B cell (primary cell): Measurements from ENCODE around the gene ISL2. TPM values are rescaled to one million over a fixed set of nuclear protein-coding genes. Genes with fewer than 3 reads are reported as not detected.

Source experiments
- ATAC-seq: fragments of 200-7000 bp; cut with Tn5 transposase; one replicate; pipeline ENCODE4 v1.10.0; 2021; ENCODE audit warnings: low read depth, mild to moderate bottlenecking, moderate number of reproducible peaks, moderate library complexity
- CTCF ChIA-PET: fragments of 350-600 bp; sonication (Branson Sonifier 250); formaldehyde crosslinking; loops from one replicate; lab custom pipeline; 2021; ENCODE audit warnings: antibody characterized with exemption, inconsistent platforms; lab: Charles Lee
- POLR2A ChIA-PET: fragments of 350-600 bp; sonication (Branson Sonifier 250); formaldehyde crosslinking; loops from one replicate; lab custom pipeline; 2021; ENCODE audit warnings: antibody characterized with exemption; lab: Charles Lee
- DNase-seq: peaks from one replicate; pipeline ENCODE4 v3.0.0; 2013
- H2AFZ ChIP-seq: 2 replicates; pipeline ENCODE4 v1.6.1; 2012; ENCODE audit warnings: mild to moderate bottlenecking, low read depth, low read length; ENCODE audit not compliant: insufficient read depth, poor library complexity, severe bottlenecking
- H3K27ac ChIP-seq, 2 donors: 1 replicate in 1 of 2; 2 replicates in 1 of 2; pipeline ENCODE4 v1.5.1; 2012 to 2013; ENCODE audit warnings: low read length in 2 of 2, mild to moderate bottlenecking in 2 of 2, moderate library complexity in 1 of 2
- H3K27me3 ChIP-seq, 4 experiments: fragments of 200-600 bp in 1 of 4; sonication (generic) in 1 of 4; replicated peaks in 1 of 4; 1 replicate in 2 of 4; 2 replicates in 2 of 4; pipeline versions ENCODE4 v1.6.1 to v1.7.0; 2013 to 2016; ENCODE audit warnings: low read length in 3 of 4, mild to moderate bottlenecking in 2 of 4, mixed read lengths in 1 of 4, moderate library complexity in 1 of 4; ENCODE audit not compliant: insufficient read depth in 4 of 4, control insufficient read depth in 3 of 4; ENCODE audit errors: control extremely low read depth in 1 of 4
- H3K36me3 ChIP-seq, 2 experiments: replicated peaks in 1 of 2; 1 replicate in 1 of 2; 2 replicates in 1 of 2; pipeline versions ENCODE4 v1.6.1 to v1.7.1; 2013; ENCODE audit warnings: low read length in 1 of 2; ENCODE audit not compliant: insufficient read depth in 2 of 2, control insufficient read depth in 1 of 2; ENCODE audit errors: control extremely low read depth in 1 of 2, extremely low read depth in 1 of 2
- H3K4me1 ChIP-seq, 2 donors: fragments of 200-600 bp in 1 of 2; sonication (generic) in 1 of 2; 1 replicate in 1 of 2; 2 replicates in 1 of 2; pipeline versions ENCODE4 v1.5.1 to v1.6.1; 2013 to 2017; ENCODE audit warnings: low read length in 2 of 2; ENCODE audit not compliant: control insufficient read depth in 2 of 2, insufficient read depth in 2 of 2
- H3K4me2 ChIP-seq: replicated peaks from 2 replicates; pipeline ENCODE3; 2012; ENCODE audit warnings: mild to moderate bottlenecking, low read depth, low read length; ENCODE audit not compliant: poor library complexity, severe bottlenecking
- H3K4me3 ChIP-seq, 5 experiments: fragments of 200-600 bp in 1 of 5; sonication (generic) in 1 of 5; 1 replicate in 3 of 5; 2 replicates in 2 of 5; pipeline versions ENCODE4 v1.5.1 to v1.7.0; 2011 to 2016; ENCODE audit warnings: low read length in 4 of 5, mild to moderate bottlenecking in 4 of 5, low read depth in 2 of 5, control low read depth in 1 of 5, moderate library complexity in 1 of 5; ENCODE audit not compliant: insufficient read depth in 1 of 5; ENCODE audit errors: control extremely low read depth in 1 of 5, extremely low read depth in 1 of 5
- H3K79me2 ChIP-seq: fragments of 200-600 bp; sonication (generic); one replicate; pipeline ENCODE4 v1.6.0; 2016; ENCODE audit warnings: low read length; ENCODE audit not compliant: control insufficient read depth, insufficient read depth
- H3K9ac ChIP-seq: fragments of 200-600 bp; sonication (generic); 2 replicates; pipeline ENCODE4 v1.6.1; 2017; ENCODE audit warnings: mild to moderate bottlenecking, low read length, moderate library complexity
- H3K9me3 ChIP-seq, 3 donors: one replicate each; pipeline versions ENCODE4 v1.6.1 to v1.7.1; 2013; ENCODE audit warnings: low read length in 2 of 3; ENCODE audit not compliant: control insufficient read depth in 2 of 3, insufficient read depth in 1 of 3; ENCODE audit errors: control extremely low read depth in 1 of 3
- H4K20me1 ChIP-seq: 2 replicates; pipeline ENCODE4 v1.6.0; 2012; ENCODE audit warnings: mild to moderate bottlenecking, low read length; ENCODE audit not compliant: insufficient read depth, control insufficient read depth, poor library complexity, severe bottlenecking
- H3K27ac Mint-ChIP-seq: one replicate; pipeline ENCODE4 v1.8.0; 2021; ENCODE audit warnings: mixed read lengths
- H3K27me3 Mint-ChIP-seq: one replicate; pipeline ENCODE4 v1.8.0; 2021; ENCODE audit warnings: mixed read lengths
- H3K4me1 Mint-ChIP-seq: one replicate; pipeline ENCODE4 v1.8.0; 2021; ENCODE audit warnings: mixed read lengths
- H3K4me3 Mint-ChIP-seq: one replicate; pipeline ENCODE4 v1.8.0; 2021; ENCODE audit warnings: mixed read lengths
- H3K9me3 Mint-ChIP-seq: one replicate; pipeline ENCODE4 v1.8.0; 2022; ENCODE audit warnings: mixed read lengths; ENCODE audit not compliant: insufficient read depth
- EZH2 ChIP-seq: IDR thresholded peaks from 2 replicates; pipeline ENCODE4 v1.6.1; 2012; ENCODE audit warnings: borderline replicate concordance, low read depth, mild to moderate bottlenecking, moderate library complexity, low read length; ENCODE audit not compliant: insufficient read depth, poor library complexity, severe bottlenecking
- WGBS: methylation state at CpG from one replicate; pipeline ENCODE4 v1.1.5; 2013; ENCODE audit warnings: missing lambda C conversion rate; ENCODE audit not compliant: insufficient coverage; 5-methylcytosine and 5-hydroxymethylcytosine counted together
- intact Hi-C: fragments of 100-400 bp; cut with micrococcal nuclease; formaldehyde crosslinking; loops from one replicate; pipeline ENCODE4 v1.10.0; 2022
- polyA plus RNA-seq: library from polyadenylated mRNA; depleted of rRNA; stranded (reverse); fragments of >200 nt; gene quantifications from 2 replicates; pipeline ENCODE4 v1.2.3, GENCODE V29; 2012
- total RNA-seq, 2 donors: library from RNA; stranded (reverse); fragments of 120-200 nt in 1 of 2; gene quantifications; 1 replicate in 1 of 2; 2 replicates in 1 of 2; pipeline versions ENCODE4 v1.2.3 to v1.2.4, GENCODE V29; 2013 to 2022
- TF ChIP-seq, protein P1 (sequence below): fragments of 200-600 bp; IDR thresholded peaks from one replicate; pipeline ENCODE4 v1.8.0; 2022; ENCODE audit warnings: antibody characterized with exemption, mild to moderate bottlenecking

Gene ISL2
- total and polyA plus RNA-seq, 2 donors (not counting 1 experiment from before 2014, with no cell fraction given), result 0.59 to 1.8 TPM

DNA sequence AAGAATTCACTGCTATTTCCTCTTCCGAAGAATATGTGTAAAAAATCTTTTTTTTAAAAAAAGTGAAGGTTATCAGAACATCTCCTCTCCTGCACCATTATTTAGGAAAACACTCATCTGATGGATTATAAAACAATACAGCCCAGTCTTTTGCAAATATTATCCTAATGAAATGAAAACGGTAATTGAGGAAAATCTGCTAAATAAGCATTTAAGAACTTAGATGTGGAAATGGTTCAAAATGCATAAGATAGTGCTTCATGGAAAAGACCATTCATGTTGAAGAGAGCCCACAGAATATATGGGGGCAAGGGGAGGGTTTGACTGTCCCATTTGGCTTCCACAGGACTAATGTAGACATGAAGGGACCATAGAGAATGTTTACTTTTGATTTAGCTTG is 47.8 kb downstream of the ISL2 start:
- H3K9me3 ChIP-seq, result no peaks in the 10 kb centered on the region
- H4K20me1 ChIP-seq, result no peaks in the 10 kb centered on the region
- Mint-ChIP-seq H3K4me1 (no peaks in the 10 kb centered on the region), H3K4me3 (no peak overlapping the region), H3K27me3 (no peaks in the 10 kb centered on the region), H3K27ac (no peak overlapping the region), H3K9me3 (no peaks in the 10 kb centered on the region)
- H3K79me2 ChIP-seq, result no peaks in the 10 kb centered on the region
- H3K27ac ChIP-seq, result no peak overlapping the region
- CTCF ChIA-PET, result no interaction called here
- H3K4me1 ChIP-seq, result no peaks in the 10 kb centered on the region
- no peak overlapping the region for H3K4me2 ChIP-seq
- H3K4me3 ChIP-seq, result no peak overlapping the region
- DNase-seq, result no peak
- ATAC-seq, result no peak
- intact Hi-C loops, result no loop called here
- POLR2A ChIA-PET, result no interaction called here
- no peaks in the 10 kb centered on the region for H3K36me3 ChIP-seq
- WGBS, result no CpG with 5 or more reads among the region's 2 CpGs
- H2AFZ ChIP-seq, result no peak overlapping the region
- no peak overlapping the region for H3K9ac ChIP-seq
- no peak for TF ChIP-seq EZH2
- TF ChIP-seq, protein P1, sequence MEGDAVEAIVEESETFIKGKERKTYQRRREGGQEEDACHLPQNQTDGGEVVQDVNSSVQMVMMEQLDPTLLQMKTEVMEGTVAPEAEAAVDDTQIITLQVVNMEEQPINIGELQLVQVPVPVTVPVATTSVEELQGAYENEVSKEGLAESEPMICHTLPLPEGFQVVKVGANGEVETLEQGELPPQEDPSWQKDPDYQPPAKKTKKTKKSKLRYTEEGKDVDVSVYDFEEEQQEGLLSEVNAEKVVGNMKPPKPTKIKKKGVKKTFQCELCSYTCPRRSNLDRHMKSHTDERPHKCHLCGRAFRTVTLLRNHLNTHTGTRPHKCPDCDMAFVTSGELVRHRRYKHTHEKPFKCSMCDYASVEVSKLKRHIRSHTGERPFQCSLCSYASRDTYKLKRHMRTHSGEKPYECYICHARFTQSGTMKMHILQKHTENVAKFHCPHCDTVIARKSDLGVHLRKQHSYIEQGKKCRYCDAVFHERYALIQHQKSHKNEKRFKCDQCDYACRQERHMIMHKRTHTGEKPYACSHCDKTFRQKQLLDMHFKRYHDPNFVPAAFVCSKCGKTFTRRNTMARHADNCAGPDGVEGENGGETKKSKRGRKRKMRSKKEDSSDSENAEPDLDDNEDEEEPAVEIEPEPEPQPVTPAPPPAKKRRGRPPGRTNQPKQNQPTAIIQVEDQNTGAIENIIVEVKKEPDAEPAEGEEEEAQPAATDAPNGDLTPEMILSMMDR, result no peak
- no peaks in the 10 kb centered on the region for H3K27me3 ChIP-seq

- no peak overlapping the region for H3K27ac ChIP-seq
- no peak overlapping the region for H3K4me3 ChIP-seq
- H3K79me2 ChIP-seq, result no peaks in the 10 kb centered on the region
- ChIA-PET POLR2A (no interaction called here), CTCF (no interaction called here)
- no peak for TF ChIP-seq EZH2
- TF ChIP-seq, protein P1, result no peak
- WGBS, result no CpG with 5 or more reads among the region's 2 CpGs
- Mint-ChIP-seq H3K9me3 (no peaks in the 10 kb centered on the region), H3K27ac (no peak overlapping the region), H3K4me1 (no peaks in the 10 kb centered on the region), H3K4me3 (no peak overlapping the region), H3K27me3 (no peaks in the 10 kb centered on the region)
- no peaks in the 10 kb centered on the region for H3K36me3 ChIP-seq
- H3K27me3 ChIP-seq, result no peaks in the 10 kb centered on the region
- ATAC-seq, result no peak
- no peak overlapping the region for H3K4me2 ChIP-seq
- H3K9me3 ChIP-seq, result no peaks in the 10 kb centered on the region
- no peak overlapping the region for H2AFZ ChIP-seq
- DNase-seq, result no peak
- H3K4me1 ChIP-seq, result no peaks in the 10 kb centered on the region
- no peaks in the 10 kb centered on the region for H4K20me1 ChIP-seq
- H3K9ac ChIP-seq, result no peak overlapping the region
- intact Hi-C loops, result no loop called here
Observed at GRCh38 chr15:76386178-76386577, 49.6 kb downstream of the ISL2 start.
